NCI-H146 treated with DMSO at 0.1 percent for 48 hours (cell line): ENCODE data around the gene COA1.
A peak's percentile ranks its signal among the peaks of the same experiment; 100 is the strongest.

Experiments used
- DNase-seq: peaks from one replicate; lab custom pipeline; 2025; ENCODE audit not compliant: unreplicated experiment; lab: John Stamatoyannopoulos, UW

COA1 gene

DNA sequence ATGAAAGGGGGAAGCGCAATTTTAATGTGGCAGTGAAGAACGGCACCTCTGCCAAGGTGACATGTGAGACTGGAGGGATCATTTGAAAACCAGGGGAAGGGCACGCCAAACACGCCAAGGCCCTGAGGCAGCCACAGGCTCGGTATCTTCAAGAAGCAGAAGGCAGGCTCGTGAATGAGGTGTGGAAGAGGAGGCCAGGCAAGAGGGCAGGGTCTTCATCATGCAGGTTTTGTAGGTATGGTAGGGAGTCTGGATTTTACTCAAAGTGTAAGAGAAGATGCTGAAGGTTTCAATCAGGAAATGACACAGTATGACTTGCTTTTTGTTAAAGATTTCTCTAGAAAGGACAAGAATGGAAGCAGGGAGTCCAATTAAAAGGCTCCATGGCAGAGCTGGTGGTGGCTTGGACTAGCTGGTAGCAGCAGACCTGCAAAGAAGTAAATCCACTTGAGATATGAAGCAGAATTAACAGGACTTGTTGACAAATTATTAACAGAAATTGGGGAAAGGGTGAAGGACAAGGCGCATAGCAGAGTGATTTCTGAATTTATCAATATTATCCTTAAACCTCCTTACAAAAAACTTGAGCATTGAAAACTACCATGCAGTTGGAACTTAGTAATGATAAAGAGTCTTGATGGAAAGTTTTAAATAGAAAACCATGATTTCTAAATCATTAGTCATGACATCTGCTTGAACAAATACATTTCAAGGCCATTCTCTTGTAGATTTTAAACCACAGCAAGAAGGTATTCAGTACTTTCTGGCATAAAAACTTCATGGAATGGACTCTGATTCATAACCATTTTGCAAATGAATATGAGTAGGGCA is 70.4 kb downstream of the COA1 start:
- DNase-seq, result no peak

DNA sequence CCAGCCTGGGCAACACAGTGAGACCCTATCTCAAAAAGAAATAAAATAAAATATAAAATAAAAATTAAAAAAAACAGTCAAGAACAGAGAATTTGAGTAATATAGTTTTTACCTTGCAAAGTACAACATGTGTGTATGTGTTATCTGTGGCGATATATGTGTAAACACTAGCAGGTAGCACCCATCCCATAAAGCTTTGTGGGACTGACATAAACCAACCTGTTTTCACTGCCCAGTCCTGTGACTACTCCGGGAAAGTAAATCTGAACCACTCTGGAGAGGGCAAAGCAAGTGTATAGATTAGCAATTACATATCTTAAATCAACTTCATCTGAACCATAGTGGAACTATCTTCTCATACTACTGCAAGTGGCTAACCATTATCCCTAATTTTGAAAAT is 72.3 kb downstream of the COA1 start:
- DNase-seq, result no peak

DNA sequence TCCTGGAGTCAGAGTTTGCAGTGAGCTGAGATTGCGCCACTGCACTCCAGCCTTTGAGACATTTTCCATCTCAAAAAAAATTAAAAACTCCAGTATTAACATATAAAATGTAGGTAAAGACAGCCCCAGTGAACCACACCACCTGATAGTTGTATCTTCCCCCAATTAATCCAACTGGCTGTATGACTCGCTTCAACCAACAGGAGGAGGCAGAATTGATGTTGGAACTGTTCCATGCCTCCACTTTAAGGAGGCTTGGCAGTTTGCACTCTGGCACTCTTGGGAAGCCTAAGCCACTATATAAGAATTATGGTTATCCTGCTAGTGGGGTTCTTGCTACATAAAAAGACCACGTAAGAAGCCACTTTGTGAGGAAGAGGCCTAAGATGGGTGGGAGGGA is 73.7 kb downstream of the COA1 start:
- no peak for DNase-seq

- no peak for DNase-seq
These were observed 75.3 kb downstream of the COA1 start for GRCh38 chr7:43653891-43654504.

DNA sequence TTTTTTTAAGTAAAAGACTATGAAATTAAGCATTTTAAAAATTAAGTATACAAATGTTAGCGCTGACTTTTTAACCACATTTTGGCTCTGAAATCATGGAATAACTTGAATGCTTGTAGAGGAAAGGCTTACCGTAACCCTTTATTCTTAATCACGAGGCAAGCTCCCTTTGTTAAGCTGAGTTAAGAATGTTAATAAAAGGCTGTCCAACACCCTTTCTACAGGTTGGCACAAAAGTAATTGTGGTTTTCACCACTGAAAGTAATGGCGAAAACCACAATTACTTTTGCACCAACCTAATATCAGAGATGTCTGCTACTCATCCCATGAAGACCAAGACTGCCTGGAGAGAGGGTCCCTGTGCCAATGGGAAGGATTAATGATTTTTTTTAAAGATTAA is 75.9 kb downstream of the COA1 start:
- no peak for DNase-seq

GRCh38 chr7:43652364-43652763 is 77.0 kb downstream of the COA1 start:
- no peak for DNase-seq

DNA sequence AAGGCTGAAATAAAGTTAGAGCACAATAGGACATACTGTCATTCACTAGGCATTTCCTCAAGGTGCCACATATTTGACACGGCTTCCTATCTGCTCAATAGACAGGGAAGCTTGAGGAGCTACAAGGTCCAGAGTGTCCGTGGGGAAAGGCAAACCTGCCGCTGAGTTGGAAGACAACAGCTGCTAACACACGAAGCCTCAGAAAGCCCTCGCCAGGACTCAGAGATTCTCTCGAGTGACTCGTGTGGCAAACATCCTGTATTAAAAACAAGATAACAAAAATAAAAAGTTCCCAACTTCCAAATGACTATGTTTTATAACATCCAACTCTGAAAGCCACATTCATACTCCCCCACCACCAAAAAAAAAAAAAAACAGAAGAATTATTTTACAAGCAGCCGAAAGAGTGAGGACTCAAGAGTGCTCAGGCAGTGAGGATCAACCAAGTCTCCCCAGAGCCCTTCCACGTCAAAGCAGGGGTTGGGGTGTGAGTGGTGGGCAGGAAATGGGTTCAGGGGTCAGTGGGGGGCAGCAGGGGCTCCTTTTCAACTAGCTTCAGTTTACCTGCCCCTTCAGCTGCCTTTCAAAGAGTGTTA is 78.8 kb downstream of the COA1 start:
- DNase-seq, result no peak

DNA sequence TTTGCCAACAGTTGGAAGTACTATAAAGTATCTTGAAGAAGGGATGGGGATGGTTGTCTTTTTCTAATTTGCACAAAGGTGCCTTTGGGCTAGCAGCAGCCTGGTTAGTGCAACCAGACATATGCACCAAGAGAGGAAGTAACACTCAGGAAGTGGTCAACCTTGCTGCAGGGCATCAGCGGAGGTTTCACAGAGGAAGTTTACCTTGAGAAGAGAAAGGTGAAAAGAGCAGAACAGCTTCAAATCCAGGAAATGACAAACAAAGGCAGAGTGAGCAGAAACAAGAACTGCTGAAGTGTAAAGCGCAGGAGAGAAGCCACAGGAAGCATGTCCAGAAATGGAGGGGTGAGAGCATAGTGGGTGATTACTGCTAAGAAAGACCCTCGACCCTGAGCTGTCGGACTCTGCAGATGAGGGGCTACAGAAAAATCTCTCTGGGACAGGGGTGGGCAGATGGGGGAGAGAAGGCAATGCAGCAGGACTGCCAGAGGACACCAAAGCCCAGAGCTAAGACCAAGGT is 79.5 kb downstream of the COA1 start:
- DNase-seq, result no peak

- no peak for DNase-seq
These were observed 80.6 kb downstream of the COA1 start for GRCh38 chr7:43648473-43649406.

DNA sequence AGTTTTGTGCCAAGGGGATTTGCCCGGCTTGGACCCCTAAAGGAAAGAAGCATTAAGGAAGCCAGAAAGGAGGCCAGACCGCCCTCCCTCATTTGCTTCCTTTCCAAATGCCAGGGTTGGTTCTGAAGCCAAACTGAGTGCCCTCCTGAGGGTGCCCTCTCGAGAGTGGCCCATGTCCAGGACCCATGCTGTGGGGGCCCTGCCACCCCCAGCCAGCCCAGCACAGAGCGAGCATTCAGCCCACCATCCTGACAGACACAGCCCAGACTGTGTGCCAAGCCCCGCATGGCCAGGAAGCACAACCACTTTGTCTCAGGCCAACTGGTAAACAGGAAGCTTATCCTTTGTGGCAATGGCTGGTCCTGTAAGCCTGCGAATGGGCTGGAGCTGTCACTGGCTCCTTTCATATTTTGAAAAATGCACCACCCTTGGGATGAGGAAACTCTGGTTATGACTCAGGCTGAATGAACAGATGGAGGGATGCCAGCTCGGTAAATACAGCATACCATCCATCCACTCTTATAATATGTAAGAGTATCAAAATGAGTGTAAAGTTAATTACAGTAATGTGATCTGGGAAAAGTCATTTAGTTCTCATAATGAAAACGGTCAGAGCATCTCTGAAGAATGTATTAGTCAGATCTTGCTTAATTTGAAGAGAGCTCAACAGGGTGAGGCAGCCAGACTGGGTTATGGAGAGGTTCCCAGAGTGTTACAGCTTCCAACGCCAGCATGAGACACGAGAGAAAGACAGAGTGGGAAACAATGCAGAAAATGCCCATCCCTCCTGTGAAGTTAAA is 81.5 kb downstream of the COA1 start:
- no peak for DNase-seq

DNA sequence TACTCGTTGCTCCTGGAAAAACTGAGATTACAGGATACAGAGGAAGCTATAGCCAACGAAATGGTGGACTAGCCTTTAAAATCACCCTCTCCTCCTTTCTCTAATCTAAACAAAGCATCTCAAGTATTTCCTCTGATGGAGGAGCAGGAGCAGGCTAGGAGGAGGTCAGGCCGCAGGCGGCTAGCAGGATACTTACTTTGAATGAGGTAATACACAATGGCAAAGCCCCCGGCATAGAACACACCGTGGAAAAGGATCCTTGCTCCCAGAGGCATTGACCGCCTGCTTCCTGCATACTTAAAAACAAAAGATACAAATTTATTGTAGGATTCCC is 82.0 kb downstream of the COA1 start:
- DNase-seq, result no peak

DNA sequence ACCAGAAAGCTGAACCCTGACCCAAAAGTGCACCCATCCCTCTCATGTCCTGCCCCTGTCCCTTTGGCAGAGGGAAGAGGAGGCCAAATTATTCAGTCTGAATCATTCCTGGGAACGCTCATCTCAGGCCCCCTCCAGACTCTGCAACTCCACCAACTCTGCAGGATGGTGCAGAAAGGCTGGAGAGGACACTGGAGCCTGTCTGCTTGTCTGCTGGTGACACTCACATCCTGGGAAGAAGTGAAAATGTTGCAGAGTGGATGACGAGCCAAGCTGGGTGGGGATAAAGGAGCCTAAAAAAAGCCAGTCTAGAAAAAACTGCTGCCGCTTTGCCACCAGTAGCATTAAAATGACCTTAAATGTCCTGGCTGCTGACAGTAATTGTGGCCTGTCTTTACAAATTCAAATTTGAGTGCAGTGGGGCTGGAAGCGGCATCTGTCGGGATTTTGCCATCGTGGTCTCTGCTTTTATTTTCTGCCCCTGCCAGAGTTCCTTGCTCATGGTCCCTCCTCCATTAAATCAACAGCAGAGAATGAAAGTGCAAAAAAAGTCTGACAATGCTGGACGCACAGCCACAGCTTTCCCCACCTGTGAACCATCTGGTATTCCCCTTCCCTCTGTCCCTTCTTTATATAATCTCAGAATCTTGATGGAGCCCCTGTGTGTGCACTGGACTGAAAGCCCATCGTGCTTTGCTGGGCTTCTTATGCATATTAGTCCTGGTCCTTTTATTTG is 82.6 kb downstream of the COA1 start:
- no peak for DNase-seq

GRCh38 chr7:43645699-43646226 is 83.6 kb downstream of the COA1 start:
- no peak for DNase-seq

- DNase-seq, result no peak
These were observed 85.5 kb downstream of the COA1 start for GRCh38 chr7:43643846-43644245.

DNA sequence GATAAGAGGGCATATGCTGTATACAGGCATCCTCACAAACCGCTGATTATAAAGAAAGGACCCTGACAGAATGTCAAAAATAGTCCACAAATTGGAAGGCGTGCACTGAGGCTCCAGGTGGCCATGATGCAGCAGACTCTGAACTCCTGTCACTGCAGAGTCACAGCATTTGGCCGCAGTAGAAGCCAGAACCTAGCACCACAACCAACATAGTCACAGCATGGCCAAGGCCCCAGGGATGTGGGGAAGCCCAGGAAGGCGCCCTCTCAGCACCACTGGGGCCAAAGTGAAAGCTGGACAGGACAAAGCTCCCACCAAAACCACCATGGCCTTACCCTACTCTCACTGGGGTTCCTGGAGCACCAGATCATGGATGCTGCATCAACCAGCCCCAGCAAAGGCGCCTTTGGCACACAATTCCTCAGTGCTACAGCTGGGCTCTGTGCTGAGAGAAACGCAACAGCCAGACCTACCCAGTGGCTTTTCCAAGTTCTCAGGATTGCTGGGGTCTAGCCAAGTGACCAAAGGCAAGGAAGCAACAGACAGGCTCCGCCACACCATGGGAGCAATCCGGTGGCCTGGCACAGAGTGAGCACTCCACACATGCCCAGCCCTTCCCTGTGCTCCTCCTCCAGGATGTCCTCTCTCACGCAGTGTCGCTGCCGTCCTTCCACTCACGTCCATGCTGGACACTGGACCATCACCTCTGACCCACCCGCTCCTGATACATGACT is 86.3 kb downstream of the COA1 start:
- DNase-seq, result no peak

DNA sequence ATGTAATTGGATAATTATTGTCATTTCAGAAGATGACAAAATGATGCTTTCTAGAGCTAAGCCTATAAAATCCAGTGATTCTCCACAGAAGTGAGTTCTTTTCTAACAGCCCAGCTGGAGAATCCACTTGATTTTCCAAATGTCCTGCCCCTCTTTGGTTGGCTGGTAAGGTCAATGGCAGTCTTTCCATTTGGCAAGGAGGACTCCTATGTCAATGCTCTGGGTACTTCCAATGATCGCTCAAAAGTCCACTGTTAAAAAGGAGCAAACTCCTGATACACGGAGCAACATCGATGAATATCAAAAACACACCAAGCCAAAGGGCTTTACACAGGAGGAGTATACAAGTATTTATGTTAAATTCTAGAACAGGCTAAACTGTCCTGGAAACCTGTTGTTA is 88.6 kb downstream of the COA1 start:
- no peak for DNase-seq

GRCh38 chr7:43639858-43640491 is 89.3 kb downstream of the COA1 start:
- DNase-seq, result peak; percentile 73

DNA sequence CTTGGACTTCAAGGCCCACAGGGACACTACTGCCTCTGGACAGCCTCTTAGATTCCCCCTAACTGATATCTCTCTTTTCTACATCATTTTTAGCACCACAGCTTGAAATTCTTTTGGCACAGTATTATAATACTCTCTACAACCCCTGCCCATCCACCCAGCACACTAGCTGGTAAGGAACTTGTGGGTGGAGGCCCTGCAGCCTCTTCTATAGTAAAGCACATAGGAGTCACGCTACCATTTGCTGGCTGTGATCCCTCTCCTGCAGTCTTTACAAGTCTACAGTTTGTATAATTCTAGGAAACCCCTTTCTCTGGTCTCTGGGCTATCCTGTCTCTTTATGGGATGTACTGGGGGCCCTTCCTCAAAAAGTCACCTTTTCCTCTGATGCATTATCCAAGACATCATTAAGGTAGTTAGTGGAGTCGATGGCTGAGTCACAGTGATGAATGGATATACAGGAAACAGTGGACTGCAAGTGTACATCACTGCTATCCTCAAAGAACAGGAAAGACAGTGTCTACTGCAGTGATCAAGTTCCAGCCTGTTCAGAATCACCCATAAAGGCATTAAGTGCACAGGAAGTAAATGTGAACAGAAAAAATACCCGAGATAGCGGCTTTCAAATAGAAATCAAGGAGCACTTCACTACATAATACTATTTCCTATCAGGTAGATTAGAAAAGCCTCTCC is 92.1 kb downstream of the COA1 start:
- no peak for DNase-seq
